ENCODE measurements around the gene DUOXA2.

Gene DUOXA2

GRCh38 chr15:45093013-45093412 lies 21.1 kb upstream of the DUOXA2 start:
- H3K4me3 ChIP-seq (ENCODE audit: low read depth, low read length): no peak overlapping the region
- DNase-seq (ENCODE audit: low read depth): no peak
- TF ChIP-seq CTCF (IDR thresholded peaks at IDR 0.05; ENCODE audit: control insufficient read depth, extremely low read depth, insufficient read depth): no peak

GRCh38 chr15:45093622-45094357 lies 20.3 kb upstream of the DUOXA2 start:
- no peak for TF ChIP-seq CTCF (IDR thresholded peaks at IDR 0.05; ENCODE audit: control insufficient read depth, extremely low read depth, insufficient read depth)
- DNase-seq (ENCODE audit: low read depth): no peak

GRCh38 chr15:45094358-45094730 lies 19.8 kb upstream of the DUOXA2 start:
- TF ChIP-seq CTCF (IDR thresholded peaks at IDR 0.05; ENCODE audit: control insufficient read depth, extremely low read depth, insufficient read depth): no peak
- DNase-seq (ENCODE audit: low read depth): no peak
- no peak overlapping the region for H3K4me3 ChIP-seq (ENCODE audit: low read depth, low read length)

More at GRCh38 chr15:45093622-45094357, 20.3 kb upstream of the DUOXA2 start:
- no peak overlapping the region for H3K4me3 ChIP-seq (ENCODE audit: low read depth, low read length)

GRCh38 chr15:45095661-45096060 lies 18.5 kb upstream of the DUOXA2 start:
- no peak overlapping the region for H3K4me3 ChIP-seq (ENCODE audit: low read depth, low read length)
- DNase-seq (ENCODE audit: low read depth): no peak
- TF ChIP-seq CTCF (IDR thresholded peaks at IDR 0.05; ENCODE audit: control insufficient read depth, extremely low read depth, insufficient read depth): no peak

- H3K4me3 ChIP-seq (ENCODE audit: low read depth, low read length): no peak overlapping the region
- TF ChIP-seq CTCF (IDR thresholded peaks at IDR 0.05; ENCODE audit: control insufficient read depth, extremely low read depth, insufficient read depth): no peak
- DNase-seq (ENCODE audit: low read depth): no peak
Observed at GRCh38 chr15:45097466-45097865, 16.7 kb upstream of the DUOXA2 start.

GRCh38 chr15:45099549-45100165 lies 14.5 kb upstream of the DUOXA2 start:
- no peak overlapping the region for H3K4me3 ChIP-seq (ENCODE audit: low read depth, low read length)
- TF ChIP-seq CTCF (IDR thresholded peaks at IDR 0.05; ENCODE audit: control insufficient read depth, extremely low read depth, insufficient read depth): no peak
- DNase-seq (ENCODE audit: low read depth): no peak

All from LNCaP clone FGC (cell line).